GM19193 (cell line): ENCODE results near the gene ADGRA3.

Experiments
- POLR2A ChIP-seq: IDR thresholded peaks from 4 replicates; pipeline ENCODE4 v1.6.1; 2011; ENCODE audit not compliant: insufficient read depth, insufficient read length; ENCODE audit errors: extremely low read depth

ADGRA3 gene

GRCh38 chr4:22496165-22496813, 19.6 kb downstream of the ADGRA3 start:
- no peak for TF ChIP-seq POLR2A

GRCh38 chr4:22493523-22493922, 22.3 kb downstream of the ADGRA3 start:
- no peak for TF ChIP-seq POLR2A

- no peak for TF ChIP-seq POLR2A
These were observed 22.9 kb downstream of the ADGRA3 start for GRCh38 chr4:22492987-22493386.

- no peak for TF ChIP-seq POLR2A
These were observed 23.9 kb downstream of the ADGRA3 start for GRCh38 chr4:22491939-22492338.

- no peak for TF ChIP-seq POLR2A
These were observed 25.0 kb downstream of the ADGRA3 start for GRCh38 chr4:22490718-22491315.

GRCh38 chr4:22488106-22488505, 27.8 kb downstream of the ADGRA3 start:
- TF ChIP-seq POLR2A: no peak

GRCh38 chr4:22487328-22487727, 28.5 kb downstream of the ADGRA3 start:
- TF ChIP-seq POLR2A: no peak

GRCh38 chr4:22486276-22486675, 29.6 kb downstream of the ADGRA3 start:
- no peak for TF ChIP-seq POLR2A

GRCh38 chr4:22485737-22486136, 30.1 kb downstream of the ADGRA3 start:
- no peak for TF ChIP-seq POLR2A

- no peak for TF ChIP-seq POLR2A
These were observed 32.3 kb downstream of the ADGRA3 start for GRCh38 chr4:22483551-22483981.

- no peak for TF ChIP-seq POLR2A
These were observed 33.4 kb downstream of the ADGRA3 start for GRCh38 chr4:22482250-22483127.

- no peak for TF ChIP-seq POLR2A
These were observed 35.1 kb downstream of the ADGRA3 start for GRCh38 chr4:22480675-22481327.

- no peak for TF ChIP-seq POLR2A
These were observed 37.4 kb downstream of the ADGRA3 start for GRCh38 chr4:22478426-22478825.

- TF ChIP-seq POLR2A: no peak
These were observed 38.1 kb downstream of the ADGRA3 start for GRCh38 chr4:22477813-22478182.

- TF ChIP-seq POLR2A: no peak
These were observed 38.6 kb downstream of the ADGRA3 start for GRCh38 chr4:22477136-22477812.
